Breast epithelium (tissue), 4 donors: Measurements from ENCODE around the gene LYSMD2. TPM values are rescaled to one million over a fixed set of nuclear protein-coding genes. Genes with fewer than 3 reads are reported as not detected.

Experiments used
- DNase-seq, 2 donors: peaks; one replicate each; pipeline ENCODE4 v3.0.0-alpha.2; 2019; ENCODE audit warnings: low spot score in 2 of 2
- H3K27ac ChIP-seq, 2 donors: fragments of 200-600 bp; sonication (generic) in 1 of 2; one replicate each; pipeline ENCODE4 v1.5.1; 2016 to 2019; ENCODE audit warnings: mild to moderate bottlenecking in 1 of 2
- H3K27me3 ChIP-seq, 2 donors: fragments of 200-600 bp; sonication (generic) in 1 of 2; one replicate each; pipeline versions ENCODE4 v1.5.1 to v1.6.0; 2017 to 2019; ENCODE audit warnings: control low read depth in 1 of 2, mild to moderate bottlenecking in 1 of 2
- H3K36me3 ChIP-seq: fragments of 200-600 bp; one replicate; pipeline ENCODE4 v1.5.1; 2019
- H3K4me1 ChIP-seq, 2 donors: fragments of 200-600 bp; sonication (generic); one replicate each; pipeline ENCODE4 v1.5.1; 2016 to 2019; ENCODE audit warnings: control low read depth in 1 of 2
- H3K4me3 ChIP-seq, 3 donors: fragments of 200-600 bp; sonication (generic); 1 replicate in 2 of 3; 2 replicates in 1 of 3; pipeline ENCODE4 v1.5.1; 2016 to 2019; ENCODE audit warnings: mild to moderate bottlenecking in 3 of 3, moderate library complexity in 2 of 3
- H3K9me3 ChIP-seq, 2 donors: fragments of 200-600 bp; sonication (generic) in 1 of 2; one replicate each; pipeline ENCODE4 v1.5.1; 2016 to 2019; ENCODE audit warnings: control low read depth in 1 of 2
- POLR2A ChIP-seq: fragments of 450-650 bp; IDR thresholded peaks from one replicate; pipeline ENCODE4 v1.6.1; 2016; ENCODE audit warnings: antibody characterized with exemption, mild to moderate bottlenecking, moderate library complexity
- POLR2AphosphoS5 ChIP-seq, 3 donors: sonication (generic); formaldehyde crosslinking; IDR thresholded peaks; one replicate each; pipeline ENCODE4 v1.6.1; 2017; ENCODE audit warnings: antibody characterized with exemption in 3 of 3
- intact Hi-C: fragments of 100-400 bp; cut with DNase I; formaldehyde crosslinking; loops from one replicate; pipeline ENCODE4 v1.15.1; 2023; ENCODE audit warnings: low total_unique reads
- total RNA-seq, 3 donors: library from RNA; depleted of rRNA; stranded (reverse); fragments of >200 nt; gene quantifications; one replicate each; pipeline ENCODE4 v1.1.0, GENCODE V29; 2016
- TF ChIP-seq, protein P1 (sequence below), 3 donors: fragments of 450-650 bp; IDR thresholded peaks; one replicate each; pipeline ENCODE4 v1.5.1; 2016 to 2017; ENCODE audit warnings: antibody characterized with exemption in 3 of 3, mild to moderate bottlenecking in 3 of 3, moderate library complexity in 3 of 3

The LYSMD2 gene
- total RNA-seq, 3 donors from 2014 or later: 5.0 to 18.7 (median 15.8) TPM

DNA sequence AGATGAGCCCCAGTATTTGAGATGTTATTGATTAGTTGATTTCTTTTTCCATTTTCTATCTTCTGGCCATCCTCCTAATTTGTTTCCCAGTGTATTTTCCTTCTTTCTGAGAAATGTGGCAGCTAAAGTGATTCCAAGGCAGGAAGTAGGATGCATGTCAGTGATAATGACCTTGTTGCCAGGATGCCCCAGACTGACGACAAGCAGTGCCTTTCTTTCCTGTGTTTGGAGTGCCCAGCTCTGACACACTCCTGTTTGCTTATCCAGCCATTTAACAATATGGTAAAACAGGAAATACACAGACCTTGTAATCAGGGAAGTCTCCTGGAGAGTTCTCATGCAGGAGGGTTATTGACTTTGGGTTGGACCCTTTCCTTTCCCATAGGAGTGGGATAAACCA lies 34.3 kb upstream of the LYSMD2 start:
- Histone ChIP-seq H3K9me3 (no peaks in the 10 kb centered on the region), H3K36me3 (no peaks in the 10 kb centered on the region), H3K4me1 (peaks cover 0 to 7% of the 10 kb centered on the region in 2 donors), H3K4me3 (no peak overlapping the region), H3K27me3 (no peaks in the 10 kb centered on the region), H3K27ac (no peak overlapping the region)
- intact Hi-C loops: no loop called here
- no peak for DNase-seq
- TF ChIP-seq, protein P1, sequence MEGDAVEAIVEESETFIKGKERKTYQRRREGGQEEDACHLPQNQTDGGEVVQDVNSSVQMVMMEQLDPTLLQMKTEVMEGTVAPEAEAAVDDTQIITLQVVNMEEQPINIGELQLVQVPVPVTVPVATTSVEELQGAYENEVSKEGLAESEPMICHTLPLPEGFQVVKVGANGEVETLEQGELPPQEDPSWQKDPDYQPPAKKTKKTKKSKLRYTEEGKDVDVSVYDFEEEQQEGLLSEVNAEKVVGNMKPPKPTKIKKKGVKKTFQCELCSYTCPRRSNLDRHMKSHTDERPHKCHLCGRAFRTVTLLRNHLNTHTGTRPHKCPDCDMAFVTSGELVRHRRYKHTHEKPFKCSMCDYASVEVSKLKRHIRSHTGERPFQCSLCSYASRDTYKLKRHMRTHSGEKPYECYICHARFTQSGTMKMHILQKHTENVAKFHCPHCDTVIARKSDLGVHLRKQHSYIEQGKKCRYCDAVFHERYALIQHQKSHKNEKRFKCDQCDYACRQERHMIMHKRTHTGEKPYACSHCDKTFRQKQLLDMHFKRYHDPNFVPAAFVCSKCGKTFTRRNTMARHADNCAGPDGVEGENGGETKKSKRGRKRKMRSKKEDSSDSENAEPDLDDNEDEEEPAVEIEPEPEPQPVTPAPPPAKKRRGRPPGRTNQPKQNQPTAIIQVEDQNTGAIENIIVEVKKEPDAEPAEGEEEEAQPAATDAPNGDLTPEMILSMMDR (IDR thresholded peaks at IDR 0.05): no peak
- TF ChIP-seq POLR2AphosphoS5 (IDR thresholded peaks at IDR 0.05) (no peak), POLR2A (no peak)

DNA sequence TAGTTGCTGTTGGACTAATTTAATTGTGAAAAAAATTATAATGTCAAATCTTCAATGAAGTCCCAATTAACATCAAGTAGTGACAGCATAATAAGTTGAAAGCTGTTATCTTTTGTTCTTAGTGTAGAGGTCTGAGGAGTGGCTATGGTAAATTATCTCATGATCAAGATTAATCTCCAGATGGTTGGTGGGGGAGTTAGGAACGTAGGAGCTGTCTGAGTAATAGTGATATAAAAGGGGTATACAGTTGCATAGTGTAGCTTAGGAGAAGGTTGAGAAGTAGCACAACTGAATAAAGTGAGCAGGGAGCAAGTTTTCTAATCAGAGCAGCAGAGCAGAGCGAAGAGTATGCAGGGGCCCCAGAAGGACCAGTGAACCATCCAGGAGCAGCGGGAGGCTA lies 33.4 kb upstream of the LYSMD2 start:
- Histone ChIP-seq H3K9me3 (no peaks in the 10 kb centered on the region), H3K4me3 (no peak overlapping the region), H3K27me3 (no peaks in the 10 kb centered on the region), H3K27ac (no peak overlapping the region), H3K36me3 (no peaks in the 10 kb centered on the region), H3K4me1 (no peaks in the 10 kb centered on the region)
- intact Hi-C loops: no loop called here
- TF ChIP-seq POLR2AphosphoS5 (IDR thresholded peaks at IDR 0.05): no peak
- TF ChIP-seq, protein P1 (IDR thresholded peaks at IDR 0.05): no peak
- no peak for TF ChIP-seq POLR2A
- DNase-seq: no peak

DNA sequence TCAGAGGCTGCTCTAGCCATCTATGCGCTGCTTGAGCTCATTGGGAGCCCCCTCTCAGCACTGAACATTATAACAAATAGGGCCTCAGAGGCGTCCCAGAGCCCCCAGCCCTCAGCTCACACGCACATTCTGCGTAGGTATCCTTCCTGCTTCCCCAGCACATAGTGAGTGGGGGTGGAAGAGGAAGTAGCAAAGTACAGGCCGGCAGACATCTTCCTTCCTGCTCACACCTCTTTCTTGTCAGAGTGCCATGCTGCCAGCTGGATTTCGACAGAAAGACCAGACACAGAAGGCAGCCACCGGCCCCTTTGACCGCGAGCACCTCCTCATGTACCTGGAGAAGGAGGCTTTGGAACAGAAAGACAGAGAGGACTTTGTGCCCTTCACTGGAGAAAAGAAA lies 30.6 kb upstream of the LYSMD2 start:
- no peaks in the 10 kb centered on the region for H3K4me1 ChIP-seq
- no peak overlapping the region for H3K4me3 ChIP-seq
- no peaks in the 10 kb centered on the region for H3K9me3 ChIP-seq
- intact Hi-C loops: no loop called here
- no peak for DNase-seq
- no peaks in the 10 kb centered on the region for H3K27me3 ChIP-seq
- no peak for TF ChIP-seq POLR2AphosphoS5 (IDR thresholded peaks at IDR 0.05)
- TF ChIP-seq, protein P1 (IDR thresholded peaks at IDR 0.05): no peak
- TF ChIP-seq POLR2A: no peak
- H3K27ac ChIP-seq: no peak overlapping the region
- no peaks in the 10 kb centered on the region for H3K36me3 ChIP-seq

DNA sequence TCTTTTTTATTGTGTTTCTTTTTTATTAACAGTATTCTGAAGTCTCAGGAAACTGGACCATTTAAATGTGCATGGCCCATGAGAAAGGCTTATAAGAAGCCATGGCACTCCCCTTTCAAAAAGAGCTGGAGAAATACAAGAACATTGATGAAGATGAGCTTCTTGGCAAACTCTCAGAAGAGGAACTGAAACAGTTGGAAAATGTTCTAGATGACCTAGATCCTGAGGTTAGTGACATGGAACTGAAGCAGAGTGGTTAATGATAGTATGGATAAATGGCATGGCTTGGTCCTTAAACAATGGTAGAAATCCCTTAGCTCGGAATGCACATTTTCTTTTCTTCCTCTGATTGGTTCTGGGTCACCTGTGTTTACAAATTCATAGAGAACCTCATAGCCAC lies 28.9 kb upstream of the LYSMD2 start:
- H3K4me1 ChIP-seq: no peaks in the 10 kb centered on the region
- no peaks in the 10 kb centered on the region for H3K27me3 ChIP-seq
- H3K9me3 ChIP-seq: no peaks in the 10 kb centered on the region
- TF ChIP-seq POLR2A: no peak
- no peak for TF ChIP-seq POLR2AphosphoS5 (IDR thresholded peaks at IDR 0.05)
- H3K4me3 ChIP-seq: no peak overlapping the region
- no peaks in the 10 kb centered on the region for H3K36me3 ChIP-seq
- peak overlapping the region in 1 of 2 donors; percentile 71 for H3K27ac ChIP-seq
- intact Hi-C loops: no loop called here
- no peak for DNase-seq

DNA sequence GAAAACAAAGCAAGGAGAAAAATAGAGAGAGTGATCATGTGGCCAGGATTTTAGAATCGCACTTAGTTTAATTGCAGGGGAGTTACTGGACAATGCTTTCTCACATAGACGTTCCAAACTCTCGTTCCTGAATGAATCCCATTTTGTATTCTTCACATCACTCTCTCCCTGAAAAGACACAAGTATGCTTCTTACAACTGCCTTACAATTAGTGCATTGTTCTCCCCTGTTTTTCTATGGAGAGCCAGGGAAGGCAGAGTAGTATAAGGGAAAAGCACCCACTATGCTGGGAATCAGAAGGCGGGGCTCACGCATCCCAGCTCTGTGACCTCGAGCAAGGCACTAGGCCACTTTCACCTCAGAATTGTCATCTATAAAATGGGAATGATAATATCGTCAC lies 28.3 kb upstream of the LYSMD2 start:
- no peaks in the 10 kb centered on the region for H3K27me3 ChIP-seq
- no peaks in the 10 kb centered on the region for H3K4me1 ChIP-seq
- H3K4me3 ChIP-seq: no peak overlapping the region
- peak overlapping the region; percentile 52 to 71 for H3K27ac ChIP-seq
- TF ChIP-seq, protein P1 (IDR thresholded peaks at IDR 0.05): no peak
- no peak for TF ChIP-seq POLR2A
- TF ChIP-seq POLR2AphosphoS5 (IDR thresholded peaks at IDR 0.05): no peak
- intact Hi-C loops: no loop called here
- no peaks in the 10 kb centered on the region for H3K36me3 ChIP-seq
- no peak for DNase-seq
- H3K9me3 ChIP-seq: no peaks in the 10 kb centered on the region

DNA sequence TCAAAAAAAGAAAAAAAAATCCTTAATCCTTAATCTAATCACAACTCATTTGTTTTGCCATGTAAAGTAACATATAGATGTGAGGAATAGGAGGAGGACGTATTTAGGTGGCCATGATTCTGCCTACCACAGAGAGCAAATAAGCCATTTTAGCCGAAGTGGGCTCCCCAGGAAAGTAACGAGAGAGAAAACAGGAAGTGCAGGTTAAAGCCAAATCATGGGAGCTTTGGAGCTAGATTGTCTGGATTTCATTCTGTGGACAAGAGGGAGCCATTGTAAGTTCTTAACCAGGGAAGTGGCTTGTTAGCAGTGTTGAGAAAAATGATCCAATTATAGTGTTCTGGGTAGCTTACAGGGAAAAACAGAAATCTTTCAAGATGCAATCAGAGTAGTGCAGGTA lies 23.4 kb upstream of the LYSMD2 start:
- Histone ChIP-seq H3K9me3 (no peaks in the 10 kb centered on the region), H3K27ac (no peak overlapping the region), H3K36me3 (no peaks in the 10 kb centered on the region), H3K27me3 (no peaks in the 10 kb centered on the region), H3K4me1 (no peaks in the 10 kb centered on the region), H3K4me3 (no peak overlapping the region)
- TF ChIP-seq POLR2A: no peak
- TF ChIP-seq, protein P1 (IDR thresholded peaks at IDR 0.05): no peak
- TF ChIP-seq POLR2AphosphoS5 (IDR thresholded peaks at IDR 0.05): no peak
- DNase-seq: no peak
- intact Hi-C loops: no loop called here
